ENCODE measurements around the gene KMT2C. TPM values are rescaled to one million over a fixed set of nuclear protein-coding genes. Genes with fewer than 3 reads are reported as not detected.

Gene KMT2C
- total and polyA plus RNA-seq, 10 of the 15 experiments (the other 5 are each of a cell fraction or from before 2014, with no cell fraction given): 3.3 to 45.2 (median 19.2) TPM

DNA sequence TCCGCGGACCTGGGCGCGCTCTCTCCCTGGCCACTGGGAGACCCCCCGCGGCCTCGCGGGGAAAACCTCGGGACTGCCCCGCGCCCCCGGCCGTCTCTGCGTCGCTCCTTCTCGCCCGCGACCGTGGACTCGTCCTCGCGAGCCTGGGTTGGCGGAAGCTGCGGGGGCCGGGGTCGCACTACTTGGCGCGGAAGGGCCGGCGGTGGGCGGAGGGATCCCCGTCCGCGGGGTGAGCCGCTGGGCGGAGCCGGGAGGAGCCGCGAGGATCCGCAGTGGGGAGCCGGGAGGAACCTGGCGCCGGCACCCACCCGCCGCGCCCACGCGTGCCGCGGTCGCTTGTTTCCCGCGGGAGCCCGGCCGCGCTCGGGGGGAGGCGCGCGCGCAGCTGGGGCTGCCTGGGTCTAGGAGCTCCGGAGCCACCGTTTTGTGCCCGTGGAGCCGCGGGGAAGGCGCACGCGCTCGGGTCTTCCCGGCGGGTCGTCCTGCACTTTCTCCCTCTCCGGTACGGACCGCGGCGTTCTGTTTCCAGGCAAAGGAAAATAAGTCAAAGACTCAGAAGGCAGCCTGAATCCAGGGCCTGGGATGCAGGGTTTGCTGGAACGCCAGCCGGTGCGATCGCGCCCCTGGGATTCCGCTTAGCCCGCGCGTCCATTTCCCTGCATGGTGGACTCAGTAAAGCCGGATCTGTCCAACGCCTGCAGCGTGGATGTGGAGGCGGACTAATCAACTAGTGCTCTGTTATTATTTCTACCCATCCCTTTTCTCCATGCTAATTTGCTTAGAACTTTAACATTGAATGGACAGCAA, 28.7 kb upstream of the KMT2C start (continued):
- TF ChIP-seq, protein P1, sequence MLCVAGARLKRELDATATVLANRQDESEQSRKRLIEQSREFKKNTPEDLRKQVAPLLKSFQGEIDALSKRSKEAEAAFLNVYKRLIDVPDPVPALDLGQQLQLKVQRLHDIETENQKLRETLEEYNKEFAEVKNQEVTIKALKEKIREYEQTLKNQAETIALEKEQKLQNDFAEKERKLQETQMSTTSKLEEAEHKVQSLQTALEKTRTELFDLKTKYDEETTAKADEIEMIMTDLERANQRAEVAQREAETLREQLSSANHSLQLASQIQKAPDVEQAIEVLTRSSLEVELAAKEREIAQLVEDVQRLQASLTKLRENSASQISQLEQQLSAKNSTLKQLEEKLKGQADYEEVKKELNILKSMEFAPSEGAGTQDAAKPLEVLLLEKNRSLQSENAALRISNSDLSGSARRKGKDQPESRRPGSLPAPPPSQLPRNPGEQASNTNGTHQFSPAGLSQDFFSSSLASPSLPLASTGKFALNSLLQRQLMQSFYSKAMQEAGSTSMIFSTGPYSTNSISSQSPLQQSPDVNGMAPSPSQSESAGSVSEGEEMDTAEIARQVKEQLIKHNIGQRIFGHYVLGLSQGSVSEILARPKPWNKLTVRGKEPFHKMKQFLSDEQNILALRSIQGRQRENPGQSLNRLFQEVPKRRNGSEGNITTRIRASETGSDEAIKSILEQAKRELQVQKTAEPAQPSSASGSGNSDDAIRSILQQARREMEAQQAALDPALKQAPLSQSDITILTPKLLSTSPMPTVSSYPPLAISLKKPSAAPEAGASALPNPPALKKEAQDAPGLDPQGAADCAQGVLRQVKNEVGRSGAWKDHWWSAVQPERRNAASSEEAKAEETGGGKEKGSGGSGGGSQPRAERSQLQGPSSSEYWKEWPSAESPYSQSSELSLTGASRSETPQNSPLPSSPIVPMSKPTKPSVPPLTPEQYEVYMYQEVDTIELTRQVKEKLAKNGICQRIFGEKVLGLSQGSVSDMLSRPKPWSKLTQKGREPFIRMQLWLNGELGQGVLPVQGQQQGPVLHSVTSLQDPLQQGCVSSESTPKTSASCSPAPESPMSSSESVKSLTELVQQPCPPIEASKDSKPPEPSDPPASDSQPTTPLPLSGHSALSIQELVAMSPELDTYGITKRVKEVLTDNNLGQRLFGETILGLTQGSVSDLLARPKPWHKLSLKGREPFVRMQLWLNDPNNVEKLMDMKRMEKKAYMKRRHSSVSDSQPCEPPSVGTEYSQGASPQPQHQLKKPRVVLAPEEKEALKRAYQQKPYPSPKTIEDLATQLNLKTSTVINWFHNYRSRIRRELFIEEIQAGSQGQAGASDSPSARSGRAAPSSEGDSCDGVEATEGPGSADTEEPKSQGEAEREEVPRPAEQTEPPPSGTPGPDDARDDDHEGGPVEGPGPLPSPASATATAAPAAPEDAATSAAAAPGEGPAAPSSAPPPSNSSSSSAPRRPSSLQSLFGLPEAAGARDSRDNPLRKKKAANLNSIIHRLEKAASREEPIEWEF (IDR thresholded peaks at IDR 0.05; ENCODE audit: insufficient replicate concordance, low read depth, low read length): no peak
- TF ChIP-seq MXI1 (IDR thresholded peaks at IDR 0.05; ENCODE audit: low read depth, low read length): peak; percentile 7
- TF ChIP-seq PML (IDR thresholded peaks at IDR 0.05; ENCODE audit: low read length): peak; percentile 85
- TF ChIP-seq BRCA1 (IDR thresholded peaks at IDR 0.05; ENCODE audit: low read depth, low read length): no peak
- no peak for TF ChIP-seq IRF3 (IDR thresholded peaks at IDR 0.05)
- TF ChIP-seq RELB (IDR thresholded peaks at IDR 0.05; ENCODE audit: low read depth): no peak
- TF ChIP-seq ZZZ3 (IDR thresholded peaks at IDR 0.05; ENCODE audit: control insufficient read depth, insufficient read length, low read depth): no peak
- no peak for TF ChIP-seq SMAD1 (IDR thresholded peaks at IDR 0.05; ENCODE audit: low read depth, partially characterized antibody)
- no peak for TF ChIP-seq GABPA (IDR thresholded peaks at IDR 0.05; ENCODE audit: low read depth)
- TF ChIP-seq TCF3 (IDR thresholded peaks at IDR 0.05; ENCODE audit: borderline replicate concordance, insufficient read depth, low read depth, low read length): no peak
- no peak for TF ChIP-seq KDM1A (IDR thresholded peaks at IDR 0.05; ENCODE audit: borderline replicate concordance)
- TF ChIP-seq ATF7 (IDR thresholded peaks at IDR 0.05; ENCODE audit: low read depth): no peak
- no peak for TF ChIP-seq KAT2A (conservative IDR thresholded peaks at IDR 0.05; ENCODE audit: control insufficient read depth, low read depth, low read length)
- peak; percentile 45; the same call in 1 of the 2 replicates for TF ChIP-seq CREB1 (IDR thresholded peaks at IDR 0.05; ENCODE audit: low read depth)
- TF ChIP-seq JUNB (IDR thresholded peaks at IDR 0.05): no peak
- no peak for TF ChIP-seq HDGF (IDR thresholded peaks at IDR 0.05)
- TF ChIP-seq GATAD2B (conservative IDR thresholded peaks at IDR 0.05; ENCODE audit: low read depth): peak; percentile 100
- TF ChIP-seq EED (IDR thresholded peaks at IDR 0.05; ENCODE audit: low read depth): peak; percentile 68
- peak; percentile 89 for TF ChIP-seq TARDBP (IDR thresholded peaks at IDR 0.05; ENCODE audit: borderline replicate concordance)
- no peak for TF ChIP-seq USF1 (IDR thresholded peaks at IDR 0.05; ENCODE audit: borderline replicate concordance, extremely low read length, insufficient read depth, low read depth, low read length)
- TF ChIP-seq FOXM1 (IDR thresholded peaks at IDR 0.05; ENCODE audit: low read depth, low read length): no peak

All from GM12878 (cell line).